Astrocyte of the hippocampus (primary cell): ENCODE data around the gene SH3BP5L.
A peak's percentile ranks its signal among the peaks of the same experiment; 100 is the strongest.

Experiments used
- DNase-seq: peaks from one replicate; pipeline ENCODE4 v3.0.0; 2011; ENCODE audit warnings: low read depth, low spot score

Gene SH3BP5L

GRCh38 chr1:248825909-248826760 is at the start of gene SH3BP5L:
TSS of gene SH3BP5L (minus strand) at chr1:248825915. CDS start at chr1:248824935, 980 bp downstream.
- DNase-seq: peak; percentile 98

GRCh38 chr1:248873993-248874533 is 48.3 kb upstream of the SH3BP5L start:
- peak; percentile 90 for DNase-seq

- peak; percentile 98 for DNase-seq
Observed at GRCh38 chr1:248873409-248873992, 47.8 kb upstream of the SH3BP5L start.

- peak; percentile 83 for DNase-seq
Observed at GRCh38 chr1:248872752-248873408, 47.2 kb upstream of the SH3BP5L start.

GRCh38 chr1:248871837-248872401 is 46.2 kb upstream of the SH3BP5L start:
- no peak for DNase-seq

- peak; percentile 86 for DNase-seq
Observed at GRCh38 chr1:248862998-248863881, 37.5 kb upstream of the SH3BP5L start.

GRCh38 chr1:248862695-248862997 is 36.9 kb upstream of the SH3BP5L start:
- no peak for DNase-seq

- DNase-seq: no peak
Observed at GRCh38 chr1:248861616-248862015, 35.9 kb upstream of the SH3BP5L start.

GRCh38 chr1:248860007-248860406 is 34.3 kb upstream of the SH3BP5L start:
- DNase-seq: no peak

GRCh38 chr1:248858891-248859889 is 33.5 kb upstream of the SH3BP5L start, which contains the start of gene ZNF692:
TSS of gene ZNF692 (minus strand) at chr1:248859085. CDS start at chr1:248858309, 776 bp downstream.
- peak; percentile 99 for DNase-seq

GRCh38 chr1:248858096-248858890 is 32.6 kb upstream of the SH3BP5L start:
- peak; percentile 80 for DNase-seq

- DNase-seq: no peak
Observed at GRCh38 chr1:248857749-248858095, 32.0 kb upstream of the SH3BP5L start.

GRCh38 chr1:248857201-248857600 is 31.5 kb upstream of the SH3BP5L start:
- DNase-seq: no peak

GRCh38 chr1:248856176-248856575 is 30.5 kb upstream of the SH3BP5L start:
- DNase-seq: no peak

- DNase-seq: no peak
Observed at GRCh38 chr1:248855580-248855979, 29.9 kb upstream of the SH3BP5L start.

GRCh38 chr1:248853663-248854375 is 28.1 kb upstream of the SH3BP5L start:
- no peak for DNase-seq

GRCh38 chr1:248852481-248853405 is 27.0 kb upstream of the SH3BP5L start:
- DNase-seq: peak; percentile 39
